GM23338 (cell line): Measurements from ENCODE around the gene PIP5K1C. TPM values are rescaled to one million over a fixed set of nuclear protein-coding genes. Genes with fewer than 3 reads are reported as not detected.

ENCODE experiments used
- ATAC-seq: fragments of 200-7000 bp; cut with Tn5 transposase; 3 replicates; pipeline ENCODE4 v1.9.1; 2020
- DNase-seq: peaks from one replicate; pipeline ENCODE4 v3.0.0-alpha.2; 2015; ENCODE audit warnings: low spot score
- H2AFZ ChIP-seq: fragments of 200-600 bp; sonication (generic); 2 replicates; pipeline ENCODE4 v1.8.0; 2016; ENCODE audit warnings: antibody characterized with exemption, mild to moderate bottlenecking, moderate library complexity
- H3F3A ChIP-seq: fragments of 200-600 bp; sonication (generic); replicated peaks from 2 replicates; pipeline ENCODE4 v1.8.0; 2017; ENCODE audit warnings: antibody characterized with exemption, mixed run types, low read depth
- H3K27ac ChIP-seq: fragments of 200-600 bp; sonication (generic); 2 replicates; pipeline ENCODE4 v1.6.1; 2016; ENCODE audit warnings: low read depth
- H3K27me3 ChIP-seq: fragments of 200-600 bp; sonication (generic); 2 replicates; pipeline ENCODE4 v1.8.0; 2016; ENCODE audit warnings: mild to moderate bottlenecking, mixed run types, moderate library complexity; ENCODE audit not compliant: insufficient read depth
- H3K36me3 ChIP-seq: fragments of 200-600 bp; sonication (generic); 2 replicates; pipeline ENCODE4 v1.8.0; 2016; ENCODE audit warnings: mild to moderate bottlenecking; ENCODE audit not compliant: insufficient read depth
- H3K4me1 ChIP-seq: fragments of 200-600 bp; sonication (generic); 2 replicates; pipeline ENCODE4 v1.8.0; 2016; ENCODE audit warnings: mild to moderate bottlenecking, moderate library complexity; ENCODE audit not compliant: insufficient read depth
- H3K4me2 ChIP-seq: fragments of 200-600 bp; sonication (generic); 2 replicates; pipeline ENCODE4 v1.7.1; 2017; ENCODE audit warnings: mixed run types
- H3K4me3 ChIP-seq: fragments of 200-600 bp; sonication (generic); 2 replicates; pipeline ENCODE4 v1.6.1; 2016; ENCODE audit warnings: mixed run types
- H3K79me2 ChIP-seq: fragments of 200-600 bp; sonication (generic); replicated peaks from 2 replicates; pipeline ENCODE4 v1.8.0; 2017; ENCODE audit warnings: mild to moderate bottlenecking; ENCODE audit not compliant: insufficient read depth
- H3K9me2 ChIP-seq: fragments of 200-600 bp; sonication (generic); 2 replicates; pipeline ENCODE4 v1.8.0; 2017; ENCODE audit not compliant: insufficient read depth
- H4K20me1 ChIP-seq: fragments of 200-600 bp; sonication (generic); replicated peaks from 2 replicates; pipeline ENCODE4 v1.8.0; 2017; ENCODE audit warnings: mild to moderate bottlenecking; ENCODE audit not compliant: insufficient read depth
- H3K27ac Mint-ChIP-seq: 2 replicates; pipeline ENCODE4 v1.8.0; 2020; ENCODE audit warnings: inconsistent platforms, mild to moderate bottlenecking, moderate library complexity, mixed read lengths
- H3K27me3 Mint-ChIP-seq: 3 replicates; pipeline ENCODE4 v1.8.0; 2022; ENCODE audit warnings: low read depth, mild to moderate bottlenecking, moderate library complexity, mixed read lengths, inconsistent platforms; ENCODE audit not compliant: insufficient read depth, poor library complexity
- H3K36me3 Mint-ChIP-seq: 3 replicates; pipeline ENCODE4 v1.8.0; 2021; ENCODE audit warnings: low read depth, mild to moderate bottlenecking, inconsistent platforms, moderate library complexity, mixed read lengths
- H3K4me1 Mint-ChIP-seq: 3 replicates; pipeline ENCODE4 v1.8.0; 2020; ENCODE audit warnings: mild to moderate bottlenecking, inconsistent platforms, mixed read lengths
- H3K4me3 Mint-ChIP-seq: 3 replicates; pipeline ENCODE4 v1.8.0; 2021; ENCODE audit warnings: moderate library complexity, mild to moderate bottlenecking, inconsistent platforms, mixed read lengths
- H3K9me3 Mint-ChIP-seq: 3 replicates; pipeline ENCODE4 v1.8.0; 2020; ENCODE audit warnings: moderate library complexity, mild to moderate bottlenecking, inconsistent platforms, mixed read lengths
- CREB1 ChIP-seq: fragments of 250-450 bp; sonication (Bioruptor Pico); IDR thresholded peaks from 2 replicates; pipeline ENCODE4 v1.5.0; 2020; ENCODE audit warnings: low read depth, mild to moderate bottlenecking, moderate library complexity
- ETS1 ChIP-seq: IDR thresholded peaks from 2 replicates; pipeline ENCODE4 v1.6.1; 2016; ENCODE audit warnings: antibody characterized with exemption
- POLR2AphosphoS5 ChIP-seq: IDR thresholded peaks from 2 replicates; pipeline ENCODE4 v1.6.1; 2016; ENCODE audit warnings: antibody characterized with exemption, low read depth
- STAT1 ChIP-seq: IDR thresholded peaks from one replicate; pipeline ENCODE4 v1.6.1; 2016; ENCODE audit warnings: antibody characterized with exemption; ENCODE audit not compliant: unreplicated experiment
- ZNF331 ChIP-seq: fragments of 250-450 bp; sonication (Bioruptor Pico); IDR thresholded peaks from 2 replicates; pipeline ENCODE4 v1.5.0; 2020; ENCODE audit warnings: low read depth, mild to moderate bottlenecking, moderate library complexity
- ZNF462 ChIP-seq: fragments of 250-450 bp; sonication (Bioruptor Pico); IDR thresholded peaks from 2 replicates; pipeline ENCODE4 v1.5.0; 2020; ENCODE audit warnings: mild to moderate bottlenecking, moderate library complexity
- polyA plus RNA-seq: library from polyadenylated mRNA; unstranded; fragments of >200 nt; fragmentation: Nextera tagmentation; extraction: Ambion mirVana; gene quantifications from 2 replicates; pipeline ENCODE4 v1.2.1, GENCODE V29; 2016
- total RNA-seq: library from RNA; depleted of rRNA; stranded (reverse); fragments of >200 nt; shearing (Covaris generic); gene quantifications from 2 replicates; pipeline ENCODE4 v1.2.3, GENCODE V29; 2014
- TF ChIP-seq, protein P1 (sequence below), 2 experiments: fragments of 200-600 bp in 1 of 2; sonication (generic) in 1 of 2; conservative IDR thresholded peaks; 2 replicates each; pipeline versions ENCODE4 v1.5.1 to v1.6.1; 2016 to 2017; ENCODE audit warnings: antibody characterized with exemption in 2 of 2, low read depth in 2 of 2, mild to moderate bottlenecking in 2 of 2, moderate library complexity in 1 of 2
- TF ChIP-seq, protein P2 (sequence below): IDR thresholded peaks from one replicate; pipeline ENCODE4 v1.6.1; 2018; ENCODE audit warnings: antibody characterized with exemption; ENCODE audit not compliant: unreplicated experiment

Gene PIP5K1C
- total and polyA plus RNA-seq, 2 experiments from 2014 or later: 11.8 to 46.7 TPM

DNA sequence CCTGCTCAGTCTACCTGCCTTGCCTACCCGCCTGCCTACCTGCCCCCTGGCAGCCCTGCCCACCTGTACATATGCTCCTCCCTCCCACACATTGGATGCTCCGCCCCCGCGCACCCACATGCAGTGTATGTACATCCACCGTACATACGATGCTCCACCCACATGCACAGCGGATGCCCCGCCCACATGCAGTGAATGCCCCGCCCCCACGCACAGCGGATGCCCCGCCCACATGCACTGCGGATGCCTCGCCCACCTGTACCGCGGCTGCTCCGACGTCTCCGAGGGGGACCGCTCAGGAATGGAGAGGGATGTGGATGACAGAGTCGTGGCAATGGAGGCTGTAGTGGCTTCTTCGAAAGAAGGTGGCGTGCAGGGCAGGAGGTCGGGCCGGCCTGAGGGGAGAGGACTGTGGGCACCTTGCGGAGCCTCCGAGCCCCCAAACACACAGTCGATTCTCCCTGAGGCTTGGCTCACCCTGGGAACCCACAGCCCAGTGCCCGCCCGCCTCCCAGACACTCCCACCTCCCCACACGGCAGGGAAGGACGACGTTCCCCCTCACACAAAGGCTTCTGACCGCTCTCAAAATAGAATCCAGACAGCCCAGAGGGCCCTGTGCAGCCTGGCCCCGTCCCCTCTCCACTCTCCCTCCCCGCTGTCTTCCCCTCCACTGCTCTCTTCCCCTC lies 57.1 kb downstream of the PIP5K1C start:
- Histone ChIP-seq H3F3A (no peaks in the 10 kb centered on the region), H3K9me2 (no peaks in the 10 kb centered on the region), H3K27ac (no peak overlapping the region), H3K27me3 (no peaks in the 10 kb centered on the region), H3K79me2 (no peaks in the 10 kb centered on the region), H2AFZ (no peak overlapping the region), H4K20me1 (no peaks in the 10 kb centered on the region; the same call in 1 of the 2 replicates), H3K36me3 (no peaks in the 10 kb centered on the region; the same call in 1 of the 2 replicates), H3K4me2 (no peak overlapping the region), H3K4me3 (no peak overlapping the region), H3K4me1 (no peaks in the 10 kb centered on the region)
- peak; percentile 58 for DNase-seq
- Mint-ChIP-seq H3K4me3 (no peak overlapping the region), H3K4me1 (no peaks in the 10 kb centered on the region), H3K27ac (no peak overlapping the region), H3K36me3 (peaks cover 13% of the 10 kb centered on the region), H3K9me3 (no peaks in the 10 kb centered on the region), H3K27me3 (peaks cover 1% of the 10 kb centered on the region)
- no peak for TF ChIP-seq CREB1 (CRISPR knock-in tag)
- TF ChIP-seq POLR2AphosphoS5: no peak
- TF ChIP-seq STAT1: no peak
- no peak for TF ChIP-seq ZNF462
- no peak for TF ChIP-seq ETS1
- TF ChIP-seq, protein P1, sequence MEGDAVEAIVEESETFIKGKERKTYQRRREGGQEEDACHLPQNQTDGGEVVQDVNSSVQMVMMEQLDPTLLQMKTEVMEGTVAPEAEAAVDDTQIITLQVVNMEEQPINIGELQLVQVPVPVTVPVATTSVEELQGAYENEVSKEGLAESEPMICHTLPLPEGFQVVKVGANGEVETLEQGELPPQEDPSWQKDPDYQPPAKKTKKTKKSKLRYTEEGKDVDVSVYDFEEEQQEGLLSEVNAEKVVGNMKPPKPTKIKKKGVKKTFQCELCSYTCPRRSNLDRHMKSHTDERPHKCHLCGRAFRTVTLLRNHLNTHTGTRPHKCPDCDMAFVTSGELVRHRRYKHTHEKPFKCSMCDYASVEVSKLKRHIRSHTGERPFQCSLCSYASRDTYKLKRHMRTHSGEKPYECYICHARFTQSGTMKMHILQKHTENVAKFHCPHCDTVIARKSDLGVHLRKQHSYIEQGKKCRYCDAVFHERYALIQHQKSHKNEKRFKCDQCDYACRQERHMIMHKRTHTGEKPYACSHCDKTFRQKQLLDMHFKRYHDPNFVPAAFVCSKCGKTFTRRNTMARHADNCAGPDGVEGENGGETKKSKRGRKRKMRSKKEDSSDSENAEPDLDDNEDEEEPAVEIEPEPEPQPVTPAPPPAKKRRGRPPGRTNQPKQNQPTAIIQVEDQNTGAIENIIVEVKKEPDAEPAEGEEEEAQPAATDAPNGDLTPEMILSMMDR (conservative IDR thresholded peaks at IDR 0.05; ENCODE audit: low read depth in 2 of 2): no peak
- TF ChIP-seq ZNF331 (CRISPR knock-in tag): no peak
- TF ChIP-seq, protein P2, sequence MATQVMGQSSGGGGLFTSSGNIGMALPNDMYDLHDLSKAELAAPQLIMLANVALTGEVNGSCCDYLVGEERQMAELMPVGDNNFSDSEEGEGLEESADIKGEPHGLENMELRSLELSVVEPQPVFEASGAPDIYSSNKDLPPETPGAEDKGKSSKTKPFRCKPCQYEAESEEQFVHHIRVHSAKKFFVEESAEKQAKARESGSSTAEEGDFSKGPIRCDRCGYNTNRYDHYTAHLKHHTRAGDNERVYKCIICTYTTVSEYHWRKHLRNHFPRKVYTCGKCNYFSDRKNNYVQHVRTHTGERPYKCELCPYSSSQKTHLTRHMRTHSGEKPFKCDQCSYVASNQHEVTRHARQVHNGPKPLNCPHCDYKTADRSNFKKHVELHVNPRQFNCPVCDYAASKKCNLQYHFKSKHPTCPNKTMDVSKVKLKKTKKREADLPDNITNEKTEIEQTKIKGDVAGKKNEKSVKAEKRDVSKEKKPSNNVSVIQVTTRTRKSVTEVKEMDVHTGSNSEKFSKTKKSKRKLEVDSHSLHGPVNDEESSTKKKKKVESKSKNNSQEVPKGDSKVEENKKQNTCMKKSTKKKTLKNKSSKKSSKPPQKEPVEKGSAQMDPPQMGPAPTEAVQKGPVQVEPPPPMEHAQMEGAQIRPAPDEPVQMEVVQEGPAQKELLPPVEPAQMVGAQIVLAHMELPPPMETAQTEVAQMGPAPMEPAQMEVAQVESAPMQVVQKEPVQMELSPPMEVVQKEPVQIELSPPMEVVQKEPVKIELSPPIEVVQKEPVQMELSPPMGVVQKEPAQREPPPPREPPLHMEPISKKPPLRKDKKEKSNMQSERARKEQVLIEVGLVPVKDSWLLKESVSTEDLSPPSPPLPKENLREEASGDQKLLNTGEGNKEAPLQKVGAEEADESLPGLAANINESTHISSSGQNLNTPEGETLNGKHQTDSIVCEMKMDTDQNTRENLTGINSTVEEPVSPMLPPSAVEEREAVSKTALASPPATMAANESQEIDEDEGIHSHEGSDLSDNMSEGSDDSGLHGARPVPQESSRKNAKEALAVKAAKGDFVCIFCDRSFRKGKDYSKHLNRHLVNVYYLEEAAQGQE: no peak
- peak; percentile 76 for ATAC-seq
